Activated CD4-positive, alpha-beta T cell treated with anti-CD3 and anti-CD28 coated beads for 1 hour (primary cell): ENCODE measurements around the gene ARG2.

Experiments
- DNase-seq: peaks from one replicate; pipeline ENCODE4 v3.0.0-alpha.2; 2020

Gene ARG2

GRCh38 chr14:67641902-67642749 lies 22.4 kb downstream of the ARG2 start:
- no peak for DNase-seq

DNA sequence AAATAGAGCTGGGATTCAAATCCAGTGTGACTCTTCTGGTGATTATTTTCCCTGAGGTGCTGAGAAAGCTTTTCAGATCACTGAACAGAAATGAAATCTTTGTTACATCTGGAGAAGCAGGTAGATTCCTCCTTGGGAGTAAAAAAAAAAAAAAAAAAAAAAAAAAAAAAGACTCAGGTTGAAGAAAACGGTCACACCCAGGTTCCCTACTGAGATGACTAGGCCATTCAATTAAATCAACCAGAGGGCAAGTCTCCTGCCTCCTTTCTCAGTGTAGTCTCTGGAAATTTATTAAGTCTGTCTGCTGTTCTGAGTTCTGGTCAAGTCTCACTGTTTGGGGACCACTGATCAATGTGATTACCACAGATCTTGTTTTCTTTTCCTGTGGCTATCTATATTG lies 24.0 kb downstream of the ARG2 start:
- no peak for DNase-seq

- DNase-seq, result no peak
Observed at GRCh38 chr14:67644428-67644827, 24.7 kb downstream of the ARG2 start.

GRCh38 chr14:67645414-67645813 lies 25.7 kb downstream of the ARG2 start:
- DNase-seq, result no peak

GRCh38 chr14:67646131-67646530 lies 26.4 kb downstream of the ARG2 start:
- DNase-seq, result no peak

DNA sequence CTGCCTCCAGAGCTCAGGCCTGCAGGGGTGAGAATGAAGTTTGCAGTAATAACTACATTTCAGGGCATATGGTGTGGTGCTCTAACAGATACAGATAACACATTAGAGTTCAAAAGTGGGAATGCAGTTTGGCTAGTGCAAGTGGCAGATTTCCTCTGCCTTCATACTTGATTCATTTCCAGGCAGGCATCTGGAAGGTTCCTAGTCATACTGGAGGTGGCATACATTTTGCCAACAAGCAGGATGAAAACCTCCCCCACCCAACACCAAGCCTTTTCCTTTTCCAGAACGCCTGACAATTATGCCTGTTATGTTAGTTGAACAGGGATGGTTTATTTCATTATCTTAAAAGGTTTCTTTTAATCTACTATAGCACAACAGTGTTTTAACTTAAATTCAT lies 30.4 kb downstream of the ARG2 start:
- DNase-seq, result no peak

GRCh38 chr14:67650694-67651093 lies 31.0 kb downstream of the ARG2 start:
- DNase-seq, result no peak

DNA sequence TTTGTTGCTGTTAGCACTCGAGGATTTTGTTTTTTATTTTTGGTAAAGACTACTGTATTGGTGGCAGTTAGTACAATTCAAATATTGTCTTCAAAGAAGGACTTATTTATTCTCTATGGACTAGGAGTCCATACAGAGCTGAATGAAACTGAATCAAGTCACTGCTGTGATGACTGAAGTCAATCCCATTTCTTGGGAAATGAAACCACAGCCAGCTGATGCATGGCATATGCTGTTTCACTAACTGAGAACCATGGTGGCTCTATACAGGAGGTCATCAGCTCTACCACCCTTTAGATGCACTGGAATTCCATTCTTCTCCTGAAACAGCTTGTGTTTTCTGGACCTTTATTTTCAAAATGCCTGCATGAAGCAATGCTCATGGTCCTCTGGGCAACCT lies 32.5 kb downstream of the ARG2 start:
- no peak for DNase-seq

- DNase-seq, result no peak
Observed at GRCh38 chr14:67653651-67654280, 34.0 kb downstream of the ARG2 start.

GRCh38 chr14:67663633-67664032 lies 43.9 kb downstream of the ARG2 start:
- DNase-seq, result no peak

GRCh38 chr14:67665868-67666267 lies 46.1 kb downstream of the ARG2 start:
- DNase-seq, result no peak

GRCh38 chr14:67666750-67667449 lies 47.2 kb downstream of the ARG2 start:
- DNase-seq, result no peak

GRCh38 chr14:67668559-67668958 lies 48.8 kb downstream of the ARG2 start:
- no peak for DNase-seq

DNA sequence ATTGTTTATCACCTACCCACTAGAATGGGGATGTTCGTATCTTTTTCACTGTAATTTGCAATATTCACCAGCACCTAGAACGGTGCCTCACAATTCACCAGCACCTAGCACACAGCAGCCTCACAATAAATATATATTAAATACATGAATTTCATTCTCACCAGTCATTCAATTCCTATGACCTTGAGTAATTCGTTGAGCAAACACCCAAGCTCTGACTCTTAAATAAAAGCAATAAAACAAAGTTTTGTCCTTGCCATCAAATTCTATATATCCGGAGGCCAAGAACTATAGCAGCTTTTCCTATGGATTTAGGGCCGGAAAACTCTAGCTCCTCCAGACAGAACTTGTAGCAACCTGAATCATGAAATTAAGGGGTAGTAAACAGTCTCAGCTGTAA lies 53.7 kb downstream of the ARG2 start:
- no peak for DNase-seq

DNA sequence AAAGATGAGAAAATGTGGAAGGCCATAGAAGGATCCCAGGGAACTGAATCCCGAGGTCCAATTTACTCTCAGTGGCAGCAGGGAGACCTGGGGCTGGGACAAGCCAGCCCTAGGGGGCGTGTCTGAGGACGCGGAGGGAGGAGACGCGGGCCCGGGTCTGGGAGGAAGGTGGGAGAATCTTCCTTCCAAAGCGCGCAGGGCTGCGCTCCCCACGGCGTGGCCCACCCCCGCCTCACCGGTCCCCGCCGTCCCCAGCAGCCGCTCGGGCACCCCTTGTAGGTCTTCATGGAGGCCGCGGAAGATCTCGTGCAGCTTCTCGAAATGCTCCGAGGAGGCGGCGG lies 54.4 kb downstream of the ARG2 start:
- DNase-seq, result peak; percentile 18

GRCh38 chr14:67674480-67675218 lies 54.9 kb downstream of the ARG2 start, which contains the start of gene VTI1B:
TSS of gene VTI1B (minus strand) at chr14:67674632. CDS start at chr14:67674489, 143 bp downstream.
- peak; percentile 71 for DNase-seq

GRCh38 chr14:67675219-67675582 lies 55.5 kb downstream of the ARG2 start:
- DNase-seq, result no peak

GRCh38 chr14:67679006-67679405 lies 59.3 kb downstream of the ARG2 start:
- no peak for DNase-seq

DNA sequence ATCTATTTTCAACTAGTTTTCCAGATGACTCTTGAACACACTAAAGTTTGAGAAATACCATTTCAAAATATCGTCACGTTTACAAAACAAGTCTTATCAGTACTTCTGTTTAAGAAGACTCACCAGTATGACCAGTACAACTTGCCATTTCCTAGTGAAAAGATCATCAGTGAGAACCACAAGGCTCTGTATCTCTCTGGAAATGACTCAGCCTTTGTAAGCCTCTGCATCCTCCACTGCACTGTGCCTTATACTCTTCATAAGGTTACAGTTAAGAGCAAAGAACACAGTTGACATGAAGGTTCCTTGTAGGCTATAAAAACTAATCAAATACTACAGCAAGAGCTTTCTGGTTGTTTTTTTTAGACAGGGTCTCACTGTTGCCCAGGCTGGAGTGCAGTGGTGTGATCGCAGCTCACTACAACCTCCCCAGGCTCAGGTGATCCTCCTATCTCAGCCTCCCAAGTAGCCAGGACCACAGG lies 60.4 kb downstream of the ARG2 start:
- DNase-seq, result no peak

GRCh38 chr14:67680941-67681340 lies 61.2 kb downstream of the ARG2 start:
- no peak for DNase-seq

- no peak for DNase-seq
Observed at GRCh38 chr14:67683842-67684241, 64.1 kb downstream of the ARG2 start.

DNA sequence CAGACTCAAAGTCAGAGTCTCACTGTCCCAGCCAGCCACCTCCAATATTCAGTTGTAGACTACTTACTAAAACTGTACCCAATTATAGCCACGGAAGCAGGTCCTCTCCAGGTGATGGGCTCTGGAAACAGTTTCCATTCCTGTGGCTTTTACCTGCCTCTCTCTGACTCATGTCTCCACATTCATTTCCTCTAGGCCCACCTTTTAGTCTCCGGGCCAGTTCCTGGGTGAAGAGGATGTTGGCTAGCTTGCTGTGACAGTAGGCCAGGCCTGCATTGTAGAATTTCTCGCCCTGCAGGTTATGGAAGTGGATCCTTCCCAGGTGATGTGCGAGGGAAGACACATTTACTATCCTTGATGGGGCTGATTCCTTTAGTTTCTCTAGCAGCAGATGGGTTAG lies 70.3 kb downstream of the ARG2 start:
- DNase-seq, result no peak

GRCh38 chr14:67694791-67695393 lies 75.2 kb downstream of the ARG2 start:
- DNase-seq, result peak; percentile 39
